Measurements from ENCODE around the gene SRPK3.
"Not testable (repeated sequence)": the region's sequence is repeated elsewhere in the genome, so short reads cannot be mapped to it uniquely, and the experiment has no call there.

The SRPK3 gene

DNA sequence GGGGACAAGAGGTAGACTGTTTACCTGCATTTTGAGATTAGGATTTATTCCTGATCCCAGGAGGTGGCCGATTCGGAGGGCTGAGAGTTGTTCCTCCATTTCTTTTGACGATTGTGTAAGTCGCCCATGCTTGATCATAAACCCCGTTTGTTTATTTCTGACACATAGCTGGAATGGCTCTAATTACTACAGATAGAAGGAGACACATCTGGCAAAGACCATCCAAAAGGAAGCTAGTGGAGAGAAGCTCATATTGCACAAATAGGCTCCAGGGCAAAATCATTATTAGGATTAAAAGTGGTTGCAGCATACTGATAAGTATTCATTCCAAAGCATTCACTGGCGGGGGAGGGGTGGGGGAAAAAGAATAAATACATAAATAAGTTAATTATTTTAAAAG is 33.9 kb upstream of the SRPK3 start:
- DNase-seq: not testable (repeated sequence)

DNA sequence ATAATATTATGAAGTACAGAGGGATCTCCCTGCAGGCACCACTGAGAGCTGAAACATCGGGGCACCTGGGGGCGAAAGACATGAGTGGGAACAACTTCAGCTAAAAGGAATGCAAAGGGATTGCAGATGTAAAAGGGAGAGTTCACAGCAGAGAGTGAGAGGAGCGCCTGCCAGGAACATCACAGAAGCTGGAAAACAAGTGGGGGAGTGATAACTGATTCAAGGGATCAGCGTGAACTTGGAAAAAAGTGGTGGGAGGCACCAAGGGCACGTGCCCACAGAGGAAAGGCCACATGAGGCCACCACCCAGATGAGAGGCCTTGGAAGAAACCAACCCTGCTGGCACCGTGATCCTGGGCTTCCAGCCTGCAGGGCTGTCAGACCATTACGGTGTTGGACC is 31.8 kb upstream of the SRPK3 start:
- not testable (repeated sequence) for DNase-seq

GRCh38 chrX:153750127-153750774 is 30.6 kb upstream of the SRPK3 start:
- no peak for DNase-seq

DNA sequence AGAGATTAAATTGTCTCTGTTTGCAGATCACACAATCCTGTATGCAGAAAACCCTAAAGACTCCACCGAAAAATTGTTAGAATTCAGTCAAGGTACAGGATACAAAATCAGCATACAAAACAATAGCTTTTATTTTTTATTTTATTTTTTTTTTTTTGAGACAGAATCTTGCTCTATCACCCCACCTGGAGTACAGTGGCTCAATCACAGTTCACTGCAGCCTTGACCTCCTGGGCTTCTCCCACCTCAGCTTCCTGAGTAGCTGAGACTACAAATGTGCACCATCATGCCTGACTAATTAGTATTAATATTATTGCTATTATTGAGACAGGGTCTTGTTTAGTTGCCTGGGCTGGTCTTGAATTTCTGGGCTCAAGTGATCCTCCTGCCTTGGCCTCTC is 25.7 kb upstream of the SRPK3 start:
- DNase-seq: no peak

GRCh38 chrX:153761863-153762262 is 19.0 kb upstream of the SRPK3 start:
- no peak for DNase-seq

DNA sequence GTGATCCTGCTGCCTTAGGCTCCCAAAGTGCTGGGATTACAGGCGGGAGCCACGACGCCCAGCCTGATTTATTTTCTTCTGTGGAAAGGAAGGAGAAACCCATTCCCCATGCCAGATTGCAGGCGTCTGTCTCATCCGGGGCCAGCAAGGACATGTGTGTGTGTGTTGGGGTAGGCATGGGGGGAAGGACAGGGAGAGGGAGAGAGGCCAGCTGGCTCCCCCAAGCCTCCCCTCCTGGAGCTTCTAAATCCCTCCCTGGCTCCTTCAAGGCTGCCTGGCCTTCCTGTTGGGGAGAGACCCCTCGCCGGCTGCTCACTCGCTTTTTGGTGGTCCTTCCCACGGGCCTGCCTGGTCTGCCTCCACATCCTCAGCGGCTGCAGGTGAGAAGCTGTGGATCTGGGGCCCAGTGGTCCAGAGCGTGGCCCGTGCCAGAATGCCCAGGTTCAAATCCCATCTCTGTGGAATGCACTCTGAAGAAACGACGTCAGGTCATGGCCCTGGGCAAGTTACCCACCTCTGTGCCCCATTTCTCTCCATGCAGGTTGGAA is 18.1 kb upstream of the SRPK3 start:
- DNase-seq: peak; percentile 5

DNA sequence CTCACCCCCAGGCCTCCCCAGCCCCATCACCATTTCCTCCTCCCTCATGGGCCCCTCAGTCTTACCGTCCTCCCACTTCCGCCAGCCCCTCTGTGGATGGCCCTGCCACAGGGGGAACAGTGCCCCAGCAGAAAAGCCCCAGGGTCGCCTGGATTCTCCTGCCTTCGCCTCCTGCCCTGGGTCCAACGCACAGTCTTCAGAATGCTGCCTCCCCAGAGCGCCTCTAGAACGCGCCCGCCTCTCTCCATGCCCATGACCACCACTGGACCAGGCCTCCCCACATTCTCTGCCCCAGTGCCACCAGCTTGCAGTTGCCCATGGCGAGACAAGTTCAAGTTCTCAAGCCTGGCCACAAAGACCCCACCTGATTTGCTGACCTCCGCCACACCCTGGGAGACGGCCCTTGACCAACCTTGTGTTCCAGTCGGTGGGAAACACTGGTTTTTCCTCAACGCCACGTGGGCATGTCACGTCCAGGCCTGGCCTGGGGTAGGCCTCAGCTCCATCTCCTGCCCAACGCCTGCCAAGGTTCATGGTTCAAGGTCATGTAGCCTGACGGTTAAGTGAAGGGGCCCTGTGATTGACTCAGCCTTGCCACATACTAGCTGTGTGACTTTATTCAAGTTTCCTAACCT is 17.4 kb upstream of the SRPK3 start:
- DNase-seq: peak; percentile 14

DNA sequence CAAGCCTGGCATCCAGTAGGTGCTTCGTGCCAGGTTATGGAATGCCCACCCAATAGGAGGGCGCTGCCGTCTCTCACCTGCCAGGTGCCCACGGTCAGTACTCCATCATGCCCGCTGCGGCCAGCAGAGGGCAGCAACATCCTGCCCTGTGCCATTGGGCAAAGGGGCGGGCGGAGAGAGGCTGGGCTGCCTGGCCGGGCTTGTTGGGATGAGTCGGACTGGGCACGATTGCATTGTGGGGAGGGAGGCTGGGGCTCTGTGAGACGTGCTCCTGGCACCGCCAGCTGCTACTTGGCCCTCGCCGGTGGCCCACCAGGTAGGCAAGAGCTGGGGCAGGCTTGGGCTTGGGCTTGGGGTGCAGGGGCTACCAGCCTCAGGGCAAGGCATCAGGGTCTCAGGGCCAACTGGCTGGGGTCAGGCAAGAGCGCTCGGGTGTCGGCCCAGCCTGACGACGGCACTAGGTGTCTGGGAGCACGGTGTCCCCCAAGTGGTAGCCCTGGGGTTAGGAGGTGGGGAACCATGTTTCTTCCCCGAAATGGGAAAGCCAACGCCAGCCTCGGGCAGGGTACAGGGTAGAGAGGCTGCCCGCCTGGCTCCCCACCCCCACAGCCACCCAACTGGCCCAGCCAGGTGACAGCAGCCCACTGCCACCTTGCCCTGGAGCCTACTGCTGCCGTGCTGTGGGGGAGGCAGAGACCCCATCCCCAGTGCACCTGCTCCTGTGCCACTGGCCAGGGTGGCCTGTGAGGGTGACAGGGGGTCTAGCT is 16.7 kb upstream of the SRPK3 start, which contains the start of gene PLXNB3:
Gene PLXNB3 (plus strand): TSS at position 261 of the 767 bp plus-strand sequence. CDS start 1,287 bp downstream, outside the sequence.
- peak; percentile 82 for DNase-seq

DNA sequence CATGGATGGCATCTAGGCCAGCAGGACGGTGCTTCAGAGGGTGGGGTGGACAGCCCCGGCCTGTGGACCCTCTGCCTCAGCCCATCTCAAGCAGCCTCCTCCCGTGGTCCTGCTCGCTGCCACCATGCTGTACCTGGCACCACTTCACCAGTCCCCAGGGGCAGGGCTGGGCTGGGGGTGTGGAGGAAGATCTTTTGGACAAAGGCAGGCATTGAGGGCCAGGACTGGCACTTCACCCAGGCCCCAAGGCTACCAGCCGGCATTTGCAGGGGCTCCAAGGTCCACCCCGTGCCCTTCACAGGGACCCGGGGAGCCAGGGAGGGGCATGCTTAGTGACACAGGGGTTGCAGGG is 16.1 kb upstream of the SRPK3 start:
- DNase-seq: peak; percentile 16

GRCh38 chrX:153765138-153766079 is 15.4 kb upstream of the SRPK3 start:
- no peak for DNase-seq

DNA sequence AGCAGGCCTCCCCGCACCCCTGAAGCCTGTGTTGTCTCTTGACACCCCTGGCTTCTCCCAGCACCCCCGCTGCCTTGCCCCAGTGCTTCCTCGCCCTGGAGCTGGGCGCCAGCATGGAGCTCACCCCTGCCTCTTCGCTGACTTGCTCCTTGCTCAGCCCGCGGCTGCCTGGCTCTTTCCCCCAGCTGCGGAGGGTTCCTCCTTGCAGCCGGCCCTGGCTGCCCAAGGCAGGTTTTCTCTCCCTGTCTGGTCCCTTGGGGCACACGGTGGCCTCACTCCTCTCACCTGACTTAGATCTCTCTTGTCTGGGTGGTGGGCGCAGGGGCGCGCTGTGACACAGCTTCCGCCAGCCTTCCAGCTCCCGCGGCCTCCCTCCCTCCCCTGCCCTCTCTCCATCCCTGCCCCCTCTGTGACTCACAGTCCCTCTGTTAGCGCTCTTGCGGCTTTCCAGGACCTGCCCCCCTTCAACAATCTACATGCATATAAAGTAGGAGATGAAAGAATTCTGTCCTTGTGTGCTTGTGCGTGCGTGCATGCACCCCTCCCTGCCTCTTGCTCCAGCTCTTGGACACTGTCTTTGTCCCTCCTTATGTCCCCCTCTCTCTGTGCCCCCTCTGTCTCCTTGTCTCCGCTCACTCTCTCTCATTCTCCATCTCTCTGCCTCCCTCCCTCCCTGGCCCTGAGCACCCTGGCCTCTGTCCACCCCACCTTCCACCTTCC is 14.6 kb upstream of the SRPK3 start:
- DNase-seq: peak; percentile 53

GRCh38 chrX:153766871-153767673 is 13.8 kb upstream of the SRPK3 start:
- peak; percentile 15 for DNase-seq

DNA sequence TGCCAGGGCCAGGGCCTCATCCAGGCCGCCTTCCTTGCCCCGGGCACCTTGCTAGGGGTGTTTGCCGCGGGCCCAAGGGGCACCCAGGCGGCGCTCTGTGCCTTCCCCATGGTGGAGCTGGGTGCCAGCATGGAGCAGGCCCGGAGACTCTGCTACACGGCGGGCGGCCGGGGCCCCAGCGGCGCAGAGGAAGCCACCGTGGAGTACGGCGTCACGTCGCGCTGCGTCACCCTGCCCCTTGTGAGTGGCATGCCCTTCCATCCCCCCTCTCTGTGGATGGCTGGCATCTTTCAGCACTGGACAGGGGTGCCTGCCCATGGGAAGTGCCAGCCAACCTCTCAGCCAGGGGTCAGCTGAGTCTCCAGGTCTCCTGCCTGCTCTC is 13.2 kb upstream of the SRPK3 start:
- DNase-seq: no peak

DNA sequence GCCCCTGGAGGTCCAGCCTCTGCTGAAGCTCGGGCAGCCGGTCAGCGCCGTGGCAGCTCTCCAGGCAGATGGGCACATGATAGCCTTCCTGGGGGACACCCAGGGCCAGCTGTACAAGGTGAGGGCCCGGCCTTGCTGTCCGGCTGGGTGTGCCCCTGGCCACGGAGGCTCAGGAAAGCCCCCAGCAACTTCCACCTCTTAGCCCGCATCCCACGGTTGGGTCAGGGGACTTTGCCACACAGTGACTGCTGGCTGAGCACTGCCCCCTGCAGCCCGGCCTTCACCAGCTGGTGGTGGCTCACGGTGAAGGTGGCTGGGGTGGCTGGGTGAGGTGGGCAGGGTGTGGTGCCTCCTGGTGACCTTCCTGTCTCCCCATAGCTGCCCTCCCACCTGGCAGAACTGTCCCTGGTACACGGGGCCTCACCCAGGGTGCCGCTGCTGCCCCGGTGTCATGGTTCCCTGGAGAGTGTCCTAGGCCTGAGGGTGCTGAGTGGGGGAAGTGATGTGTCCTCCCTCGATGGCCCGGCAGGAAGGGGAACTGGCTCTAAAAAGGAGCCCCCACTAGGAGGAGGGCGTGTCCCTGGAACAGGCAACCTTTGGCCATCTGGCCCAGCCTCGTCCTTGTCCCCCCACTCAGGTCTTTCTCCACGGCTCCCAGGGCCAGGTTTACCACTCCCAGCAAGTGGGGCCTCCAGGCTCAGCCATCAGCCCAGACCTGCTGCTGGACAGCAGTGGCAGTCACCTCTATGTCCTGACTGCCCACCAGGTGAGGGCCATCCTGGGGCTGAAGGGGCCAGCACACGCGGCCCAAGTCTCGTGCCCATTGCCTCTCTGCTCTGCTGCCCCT is 12.3 kb upstream of the SRPK3 start:
- DNase-seq: peak; percentile 14

GRCh38 chrX:153769158-153769864 is 11.5 kb upstream of the SRPK3 start:
- DNase-seq: peak; percentile 7

DNA sequence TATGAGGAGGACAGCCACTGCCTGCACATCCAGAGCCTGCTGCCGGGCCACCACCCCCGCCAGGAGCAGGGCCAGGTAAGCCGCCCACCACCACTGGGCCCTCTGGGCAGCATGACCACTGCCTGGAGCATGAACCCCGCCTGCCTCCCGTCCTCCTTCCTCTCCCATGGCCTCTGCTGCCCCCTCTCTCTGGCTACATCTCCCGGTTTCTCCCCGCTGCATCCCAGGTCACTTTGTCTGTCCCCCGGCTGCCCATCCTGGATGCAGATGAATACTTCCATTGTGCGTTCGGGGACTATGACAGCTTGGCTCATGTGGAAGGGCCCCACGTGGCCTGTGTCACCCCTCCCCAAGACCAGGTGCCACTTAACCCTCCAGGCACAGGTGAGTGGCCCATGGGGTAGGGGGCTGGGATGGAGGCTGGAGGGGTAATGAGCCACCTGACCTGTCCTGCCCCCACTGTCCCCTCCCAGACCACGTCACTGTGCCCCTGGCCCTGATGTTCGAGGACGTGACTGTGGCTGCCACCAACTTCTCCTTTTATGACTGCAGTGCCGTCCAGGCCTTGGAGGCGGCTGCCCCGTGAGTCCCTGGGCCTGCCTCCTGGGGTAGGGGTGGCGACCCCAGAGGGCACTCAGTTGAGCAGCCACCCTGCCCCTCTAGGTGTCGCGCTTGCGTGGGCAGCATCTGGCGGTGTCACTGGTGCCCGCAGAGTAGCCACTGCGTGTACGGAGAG is 10.8 kb upstream of the SRPK3 start:
- DNase-seq: peak; percentile 13

- peak; percentile 12 for DNase-seq
Measured at GRCh38 chrX:153770601-153771414, 10.0 kb upstream of the SRPK3 start.
